ENCODE results near the gene ATF4.

The ATF4 gene

DNA sequence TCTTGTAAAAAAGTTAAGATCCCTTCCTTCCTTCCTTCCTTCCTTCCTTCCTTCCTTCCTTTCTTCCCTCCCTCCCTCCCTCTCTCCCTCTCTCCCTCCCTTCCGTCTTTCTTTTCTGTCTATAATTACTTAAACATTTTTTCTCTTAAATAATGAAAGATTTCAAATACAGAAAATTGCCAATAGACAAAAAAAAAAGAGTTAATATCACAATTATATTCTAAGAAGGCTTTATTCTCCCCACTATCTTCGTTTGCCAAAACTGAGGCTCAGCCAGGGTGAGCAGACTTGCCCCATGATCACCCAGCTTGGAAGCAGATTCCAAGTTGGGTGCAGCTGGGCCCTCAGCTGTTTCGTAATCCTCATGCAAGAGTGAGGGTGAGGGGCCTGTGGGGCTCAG lies 49.9 kb downstream of the ATF4 start:
- no peaks in the 10 kb centered on the region for H3K4me1 ChIP-seq
- H3K27me3 ChIP-seq (ENCODE audit: low read depth): no peaks in the 10 kb centered on the region
- in situ Hi-C loops (cut with MboI; ENCODE audit: low sequenced_read_pairs): no loop called here
- no peak for DNase-seq (ENCODE audit: low spot score in 2 of 2)
- H3K36me3 ChIP-seq (replicated peaks): no peaks in the 10 kb centered on the region
- no peak overlapping the region for H3K4me3 ChIP-seq
- H3K9me3 ChIP-seq: no peaks in the 10 kb centered on the region

DNA sequence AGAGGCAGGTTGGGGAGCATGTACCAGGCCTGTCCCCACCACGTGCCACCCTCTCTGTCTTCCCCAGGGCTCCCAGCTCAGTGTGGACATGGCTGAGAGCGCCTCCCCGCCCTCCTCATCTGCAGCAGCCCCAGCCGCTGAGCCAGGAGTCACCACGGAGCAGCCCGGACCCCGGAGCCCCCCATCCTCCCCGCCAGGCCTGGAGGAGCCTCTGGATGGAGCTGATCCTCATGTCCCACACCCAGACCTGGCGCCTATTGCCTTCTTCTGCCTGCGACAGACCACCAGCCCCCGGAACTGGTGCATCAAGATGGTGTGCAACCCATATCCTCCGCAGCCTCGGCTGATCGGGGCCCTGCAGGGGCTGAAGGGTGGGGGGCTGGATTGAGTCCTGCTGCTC lies 50.3 kb downstream of the ATF4 start, which contains the start of gene CACNA1I:
Gene CACNA1I (plus strand): TSS at position 89 of the 400 bp plus-strand sequence. CDS start 0 bp downstream, at position 89.
- no peak for DNase-seq (ENCODE audit: low spot score in 2 of 2)
- in situ Hi-C loops (cut with MboI; ENCODE audit: low sequenced_read_pairs): no loop called here

DNA sequence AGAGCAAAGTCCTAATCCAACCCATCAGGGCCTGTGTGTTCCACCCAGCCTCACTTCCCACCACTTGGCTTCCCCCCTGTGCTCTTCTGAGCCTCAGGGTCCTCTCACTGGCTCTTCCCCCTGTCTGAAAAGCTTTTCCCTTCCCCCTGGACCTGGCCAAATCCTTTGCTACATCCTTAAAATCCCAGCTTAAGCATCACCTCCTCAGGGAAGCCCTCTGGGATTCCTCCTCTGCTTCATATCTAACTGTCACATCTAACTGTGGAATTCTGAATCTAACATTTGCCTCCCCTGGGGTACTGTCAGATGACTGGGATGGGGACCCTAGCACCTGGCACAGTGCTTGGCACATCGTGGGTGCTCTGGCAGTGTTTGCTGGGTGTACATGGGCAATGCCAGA lies 51.2 kb downstream of the ATF4 start:
- in situ Hi-C loops (cut with MboI; ENCODE audit: low sequenced_read_pairs): no loop called here
- H3K27me3 ChIP-seq (ENCODE audit: low read depth): peaks cover 4% of the 10 kb centered on the region
- DNase-seq (ENCODE audit: low spot score in 2 of 2): no peak

More for the DNA sequence above, 50.3 kb downstream of the ATF4 start, which contains the start of gene CACNA1I:
- Histone ChIP-seq H3K36me3 (replicated peaks) (no peaks in the 10 kb centered on the region), H3K9me3 (no peaks in the 10 kb centered on the region), H3K4me1 (no peaks in the 10 kb centered on the region), H3K4me3 (no peak within 1 kb of the TSS), H3K27me3 (ENCODE audit: low read depth) (no peaks in the 10 kb centered on the region)

More for the DNA sequence above, 51.2 kb downstream of the ATF4 start:
- H3K4me1 ChIP-seq: no peaks in the 10 kb centered on the region
- no peak overlapping the region for H3K4me3 ChIP-seq
- no peaks in the 10 kb centered on the region for H3K9me3 ChIP-seq
- H3K36me3 ChIP-seq (replicated peaks): no peaks in the 10 kb centered on the region

All from HAP-1 (cell line).